H1 (cell line): ENCODE measurements around the gene AHI1. TPM values are rescaled to one million over a fixed set of nuclear protein-coding genes. Genes with fewer than 3 reads are reported as not detected.

ENCODE experiments used
- CTCF ChIA-PET: fragments of 300-600 bp; sonication (Branson Sonifier 250); formaldehyde crosslinking; loops from one replicate; lab custom pipeline; 2021; ENCODE audit not compliant: partially characterized antibody; lab: Charles Lee
- POLR2A ChIA-PET: fragments of 300-600 bp; sonication (Branson Sonifier 250); formaldehyde crosslinking; loops from one replicate; lab custom pipeline; 2021; ENCODE audit warnings: inconsistent platforms; ENCODE audit not compliant: partially characterized antibody; lab: Charles Lee
- DNase-seq, 2 experiments: peaks; one replicate each; pipeline versions ENCODE4 v3.0.0 to v3.0.0-alpha.2; 2010 to 2022; ENCODE audit warnings: low spot score in 2 of 2, low read depth in 1 of 2, mixed read lengths in 1 of 2
- FAIRE-seq: peaks from 2 replicates; lab custom pipeline; 2011; peaks lifted over from hg19 to GRCh38; lab: Jason Lieb, UNC
- H2AFZ ChIP-seq: 2 replicates; pipeline ENCODE4 v1.8.1; 2012; ENCODE audit warnings: low read length, inconsistent platforms
- H2AK5ac ChIP-seq: 2 replicates; pipeline ENCODE4 v1.6.1; 2013; ENCODE audit warnings: low read depth, low read length
- H2BK120ac ChIP-seq: replicated peaks from 2 replicates; pipeline ENCODE3; 2013; ENCODE audit warnings: low read depth, low read length, inconsistent platforms
- H2BK12ac ChIP-seq: 2 replicates; pipeline ENCODE4 v1.6.1; 2013; ENCODE audit warnings: low read depth, low read length
- H2BK15ac ChIP-seq: 2 replicates; pipeline ENCODE4 v1.6.1; 2013; ENCODE audit warnings: low read length
- H2BK20ac ChIP-seq: 2 replicates; pipeline ENCODE4 v1.6.1; 2013; ENCODE audit warnings: low read length
- H2BK5ac ChIP-seq: 2 replicates; pipeline ENCODE4 v1.6.1; 2013; ENCODE audit warnings: low read depth, low read length
- H3K14ac ChIP-seq: 2 replicates; pipeline ENCODE4 v1.6.1; 2013; ENCODE audit warnings: inconsistent platforms; ENCODE audit not compliant: insufficient read length
- H3K18ac ChIP-seq: 2 replicates; pipeline ENCODE4 v1.6.1; 2013; ENCODE audit warnings: low read length; ENCODE audit errors: extremely low read depth
- H3K23ac ChIP-seq: 2 replicates; pipeline ENCODE4 v1.6.1; 2013; ENCODE audit warnings: inconsistent platforms; ENCODE audit not compliant: insufficient read length
- H3K23me2 ChIP-seq: 2 replicates; pipeline ENCODE4 v1.6.1; 2013; ENCODE audit warnings: low read depth, low read length
- H3K27ac ChIP-seq: 2 replicates; pipeline ENCODE4 v1.6.1; 2011; ENCODE audit warnings: low read depth, low read length, inconsistent platforms
- H3K27me3 ChIP-seq, 4 experiments: replicated peaks in 1 of 4; 1 replicate in 1 of 4; 2 replicates in 3 of 4; pipeline versions ENCODE4 v1.6.1 to v1.8.1; 2011 to 2013; ENCODE audit warnings: low read length in 3 of 4, mild to moderate bottlenecking in 3 of 4, inconsistent platforms in 2 of 4, mixed read lengths in 2 of 4, moderate library complexity in 1 of 4; ENCODE audit not compliant: control insufficient read depth in 3 of 4, insufficient read depth in 3 of 4; ENCODE audit errors: extremely low read depth in 1 of 4
- H3K36me3 ChIP-seq, 4 experiments: 2 replicates each; pipeline versions ENCODE4 v1.6.1 to v1.8.1; 2011 to 2013; ENCODE audit warnings: mild to moderate bottlenecking in 4 of 4, low read length in 3 of 4, moderate library complexity in 2 of 4, control low read depth in 1 of 4, inconsistent platforms in 1 of 4; ENCODE audit not compliant: insufficient read depth in 4 of 4, control insufficient read depth in 2 of 4
- H3K4ac ChIP-seq: replicated peaks from 2 replicates; pipeline ENCODE3; 2013; ENCODE audit warnings: low read length, low read depth, mixed read lengths, inconsistent platforms; ENCODE audit not compliant: insufficient read length
- H3K4me1 ChIP-seq, 4 experiments: replicated peaks in 1 of 4; 1 replicate in 1 of 4; 2 replicates in 3 of 4; pipeline versions ENCODE4 v1.6.1 to v1.8.1; 2011 to 2013; ENCODE audit warnings: low read length in 3 of 4, inconsistent platforms in 2 of 4, mixed read lengths in 1 of 4; ENCODE audit not compliant: insufficient read depth in 4 of 4, control insufficient read depth in 3 of 4
- H3K4me2 ChIP-seq, 2 experiments: 2 replicates each; pipeline versions ENCODE4 v1.6.1 to v1.8.1; 2011 to 2013; ENCODE audit warnings: low read depth in 2 of 2, low read length in 2 of 2, control low read depth in 1 of 2, inconsistent platforms in 1 of 2, mild to moderate bottlenecking in 1 of 2; ENCODE audit not compliant: insufficient read depth in 1 of 2
- H3K4me3 ChIP-seq, 4 experiments: fragments of 200-600, 300-600 bp in 1 of 4; sonication (generic), shearing (Covaris generic), sonication (Bioruptor Twin) in 1 of 4; 2 replicates each; pipeline versions ENCODE4 v1.5.1 to v1.8.1; 2011 to 2016; ENCODE audit warnings: low read length in 4 of 4, low read depth in 3 of 4, control low read depth in 2 of 4, inconsistent platforms in 2 of 4, mild to moderate bottlenecking in 2 of 4, mixed read lengths in 1 of 4, moderate library complexity in 1 of 4; ENCODE audit not compliant: insufficient read depth in 2 of 4; ENCODE audit errors: extremely low read depth in 1 of 4
- H3K56ac ChIP-seq: replicated peaks from 2 replicates; pipeline ENCODE3; 2013; ENCODE audit warnings: low read depth, mild to moderate bottlenecking, mixed read lengths, low read length, inconsistent platforms; ENCODE audit not compliant: insufficient read length
- H3K79me1 ChIP-seq: 2 replicates; pipeline ENCODE4 v1.6.1; 2013; ENCODE audit warnings: low read depth, low read length, control low read depth
- H3K79me2 ChIP-seq, 2 experiments: 2 replicates each; pipeline versions ENCODE4 v1.6.1 to v1.8.1; 2012 to 2013; ENCODE audit warnings: low read length in 2 of 2, mild to moderate bottlenecking in 2 of 2, inconsistent platforms in 1 of 2; ENCODE audit not compliant: insufficient read depth in 2 of 2, control insufficient read depth in 1 of 2
- H3K9ac ChIP-seq, 4 experiments: replicated peaks in 1 of 4; 1 replicate in 1 of 4; 2 replicates in 3 of 4; pipeline versions ENCODE4 v1.6.1 to v1.8.1; 2011 to 2013; ENCODE audit warnings: low read depth in 3 of 4, low read length in 3 of 4, control low read depth in 2 of 4, mild to moderate bottlenecking in 2 of 4, moderate library complexity in 2 of 4, inconsistent platforms in 1 of 4; ENCODE audit errors: extremely low read depth in 1 of 4
- H3K9me3 ChIP-seq, 2 experiments: 2 replicates each; pipeline versions ENCODE4 v1.6.1 to v1.8.1; 2012 to 2013; ENCODE audit warnings: mild to moderate bottlenecking in 2 of 2, moderate library complexity in 2 of 2, control low read depth in 1 of 2, inconsistent platforms in 1 of 2, low read depth in 1 of 2, low read length in 1 of 2, mixed read lengths in 1 of 2; ENCODE audit not compliant: insufficient read depth in 2 of 2
- H4K20me1 ChIP-seq, 2 experiments: replicated peaks in 1 of 2; 2 replicates each; pipeline versions ENCODE3 to v1.8.1; 2011 to 2013; ENCODE audit warnings: inconsistent platforms in 2 of 2, low read length in 2 of 2, mild to moderate bottlenecking in 1 of 2; ENCODE audit not compliant: insufficient read depth in 2 of 2, control insufficient read depth in 1 of 2
- H4K5ac ChIP-seq: 2 replicates; pipeline ENCODE4 v1.6.1; 2013; ENCODE audit warnings: low read length, low read depth, mixed read lengths, inconsistent platforms; ENCODE audit not compliant: insufficient read length
- H4K8ac ChIP-seq: 2 replicates; pipeline ENCODE4 v1.8.0; 2013; ENCODE audit warnings: mild to moderate bottlenecking, moderate library complexity, low read length, inconsistent platforms; ENCODE audit not compliant: insufficient read depth; ENCODE audit errors: extremely low read depth
- H4K91ac ChIP-seq: replicated peaks from 2 replicates; pipeline ENCODE3; 2013; ENCODE audit warnings: low read length, mixed read lengths, inconsistent platforms; ENCODE audit not compliant: insufficient read length
- ATF2 ChIP-seq: IDR thresholded peaks from 2 replicates; pipeline ENCODE4 v1.6.1; 2012; ENCODE audit warnings: low read length, inconsistent platforms
- BCL11A ChIP-seq, 2 experiments: IDR thresholded peaks; one replicate each; pipeline ENCODE4 v1.6.1; 2011; ENCODE audit warnings: low read depth in 2 of 2, low read length in 2 of 2, mild to moderate bottlenecking in 2 of 2
- EGR1 ChIP-seq: IDR thresholded peaks from 2 replicates; pipeline ENCODE4 v1.6.1; 2011; ENCODE audit warnings: low read depth, low read length, borderline replicate concordance
- GTF2F1 ChIP-seq: IDR thresholded peaks from 2 replicates; pipeline ENCODE4 v1.6.1; 2012; ENCODE audit warnings: low read depth, low read length, improper control_type of control experiment, borderline replicate concordance
- HDAC2 ChIP-seq, 2 experiments: fragments of 300-600 bp in 1 of 2; sonication (generic) in 1 of 2; IDR thresholded peaks; 2 replicates each; pipeline ENCODE4 v1.6.1; 2011 to 2012; ENCODE audit warnings: low read depth in 2 of 2, low read length in 2 of 2, mild to moderate bottlenecking in 2 of 2, moderate library complexity in 2 of 2, borderline replicate concordance in 1 of 2, inconsistent platforms in 1 of 2
- KDM4A ChIP-seq: IDR thresholded peaks from one replicate; pipeline ENCODE4 v1.7.1; 2012; ENCODE audit warnings: low read depth, mild to moderate bottlenecking, moderate library complexity, low read length, inconsistent platforms; ENCODE audit not compliant: severe bottlenecking
- MAFK ChIP-seq: IDR thresholded peaks from 2 replicates; pipeline ENCODE4 v1.6.1; 2012; ENCODE audit warnings: low read depth, mild to moderate bottlenecking, improper control_type of control experiment, low read length
- SAP30 ChIP-seq: fragments of 300-600 bp; sonication (generic); IDR thresholded peaks from 2 replicates; pipeline ENCODE4 v1.7.1; 2012; ENCODE audit warnings: low read length, moderate library complexity, mild to moderate bottlenecking, inconsistent platforms; ENCODE audit not compliant: insufficient read depth, insufficient replicate concordance
- SIX5 ChIP-seq: IDR thresholded peaks from 2 replicates; pipeline ENCODE4 v1.6.1; 2011; ENCODE audit warnings: mild to moderate bottlenecking, low read depth, low read length
- SP1 ChIP-seq: IDR thresholded peaks from 2 replicates; pipeline ENCODE4 v1.6.1; 2011; ENCODE audit warnings: low read depth, low read length
- SUZ12 ChIP-seq: fragments of 200-600 bp; sonication (generic); IDR thresholded peaks from 2 replicates; pipeline ENCODE4 v1.6.1; 2012; ENCODE audit warnings: mild to moderate bottlenecking, inconsistent platforms, low read length, moderate library complexity, mixed read lengths
- TBP ChIP-seq: IDR thresholded peaks from 2 replicates; pipeline ENCODE4 v1.6.1; 2011; ENCODE audit warnings: low read depth, low read length, improper control_type of control experiment
- YY1 ChIP-seq: IDR thresholded peaks from 2 replicates; pipeline ENCODE4 v1.6.1; 2011; ENCODE audit warnings: low read depth, mild to moderate bottlenecking, low read length
- WGBS, 2 experiments: shearing (Covaris generic) in 1 of 2; methylation state at CpG; one replicate each; pipeline versions ENCODE4 v1.1.6 to v1.1.7; 2013 to 2015; ENCODE audit warnings: low lambda C conversion rate in 2 of 2, mixed read lengths in 2 of 2, inconsistent platforms in 1 of 2, low coverage in 1 of 2, missing lambda C conversion rate in 1 of 2; ENCODE audit not compliant: insufficient replicate concordance in 2 of 2, insufficient coverage in 1 of 2, insufficient read length in 1 of 2; ENCODE audit errors: extremely low coverage in 1 of 2, missing lambda C conversion rate in 1 of 2; 5-methylcytosine and 5-hydroxymethylcytosine counted together
- polyA plus RNA-seq, 7 experiments: library from polyadenylated mRNA; depleted of rRNA in 3 of 7; stranded (reverse) in 5 of 7; unstranded in 2 of 7; fragments of >200 nt in 5 of 7; fragments of 200-250 nt in 2 of 7; gene quantifications; 1 replicate in 5 of 7; 2 replicates in 1 of 7; 4 replicates in 1 of 7; pipeline versions ENCODE4 v1.2.1 to v1.2.3, GENCODE V29; 2011 to 2013; ENCODE audit warnings: missing spikeins in 2 of 7, mixed read lengths in 2 of 7
- total RNA-seq: library from RNA; stranded (reverse); fragmentation: NEBNext Ultra II Directional; extraction: Animal tissue kit (Norgen Biotek cat#: 25700); gene quantifications from 2 replicates; pipeline ENCODE4 v1.2.1, GENCODE V29; 2021

AHI1 gene
- total and polyA plus RNA-seq, 2 of the 8 experiments (the other 6 are each of a cell fraction or from before 2014, with no cell fraction given) = 4.2 to 19.6 TPM

DNA sequence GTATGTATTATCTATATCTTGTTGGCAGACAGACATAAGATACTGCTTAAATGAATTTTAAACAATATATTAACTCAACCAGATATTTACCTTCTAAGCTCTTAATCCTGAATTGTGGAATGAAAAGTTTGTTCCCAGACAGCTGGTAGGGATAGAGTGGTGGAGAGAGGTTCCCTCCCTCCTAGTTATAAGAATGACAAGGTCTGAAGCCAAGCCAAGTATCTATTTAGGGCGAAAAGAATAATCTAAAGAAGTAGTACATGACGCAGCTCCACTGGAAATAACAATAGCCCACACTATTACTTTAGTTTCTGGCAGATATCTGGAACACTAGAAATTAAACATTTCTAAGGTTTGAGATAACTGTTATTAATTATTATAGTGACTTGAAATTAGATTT lies 104.3 kb downstream of the AHI1 start:
- Histone ChIP-seq H3K79me1 (no peaks in the 10 kb centered on the region), H3K4me2 (no peak overlapping the region), H2BK20ac (no peak overlapping the region), H2BK5ac (no peak overlapping the region), H2AFZ (no peak overlapping the region), H3K36me3 (no peaks in the 10 kb centered on the region), H3K4ac (no peak overlapping the region), H3K56ac (no peak overlapping the region), H2BK15ac (no peak overlapping the region), H3K23ac (no peak overlapping the region), H3K18ac (no peak overlapping the region), H3K9ac (no peak overlapping the region), H3K4me1 (no peaks in the 10 kb centered on the region), H2BK12ac (no peak overlapping the region), H3K27ac (no peak overlapping the region), H3K9me3 (no peaks in the 10 kb centered on the region), H2BK120ac (no peak overlapping the region), H3K14ac (no peak overlapping the region), H4K20me1 (no peaks in the 10 kb centered on the region), H3K79me2 (no peaks in the 10 kb centered on the region), H3K23me2 (no peaks in the 10 kb centered on the region), H4K91ac (no peak overlapping the region), H4K8ac (no peak overlapping the region), H2AK5ac (no peak overlapping the region), H4K5ac (no peak overlapping the region), H3K4me3 (no peak overlapping the region), H3K27me3 (no peaks in the 10 kb centered on the region)
- DNase-seq (no peak), FAIRE-seq (no peak)
- 80% methylated on average over 2 of the region's 2 CpGs; no CpG with 5 or more reads in 1 of the 2 experiments for WGBS, 2 experiments
- POLR2A ChIA-PET = no interaction called here
- CTCF ChIA-PET = interaction anchor here (2.7 kb wide), 1 partner anchor 31 kb away, joined by 12 read pairs; no protein-coding TSS in a partner anchor
- TF ChIP-seq TBP (no peak), SAP30 (no peak), HDAC2 (IDR thresholded peaks at IDR 0.05; ENCODE audit: borderline replicate concordance in 1 of 2, low read depth in 2 of 2, low read length in 2 of 2) (no peak), SUZ12 (no peak), ATF2 (no peak), EGR1 (no peak), SP1 (no peak), KDM4A (no peak), YY1 (no peak), BCL11A (IDR thresholded peaks at IDR 0.05; ENCODE audit: low read depth in 2 of 2, low read length in 2 of 2) (no peak), SIX5 (no peak), MAFK (no peak), GTF2F1 (no peak)
